Rectal smooth muscle tissue (tissue), 1 donor: ENCODE results near the gene RPL14.

Source experiments
- H3K27ac ChIP-seq: one replicate; pipeline ENCODE4 v1.7.0; 2013; ENCODE audit warnings: low read depth, low read length, inconsistent platforms
- H3K27me3 ChIP-seq: one replicate; pipeline ENCODE4 v1.7.0; 2013; ENCODE audit warnings: low read length; ENCODE audit not compliant: control insufficient read depth, insufficient read depth
- H3K36me3 ChIP-seq: one replicate; pipeline ENCODE4 v1.7.0; 2013; ENCODE audit warnings: low read length; ENCODE audit not compliant: control insufficient read depth, insufficient read depth
- H3K4me1 ChIP-seq: one replicate; pipeline ENCODE4 v1.7.0; 2013; ENCODE audit warnings: low read length; ENCODE audit not compliant: control insufficient read depth, insufficient read depth
- H3K4me3 ChIP-seq: one replicate; pipeline ENCODE4 v1.7.0; 2013; ENCODE audit warnings: low read length
- H3K9ac ChIP-seq: one replicate; pipeline ENCODE4 v1.7.0; 2013; ENCODE audit warnings: low read length

The RPL14 gene

DNA sequence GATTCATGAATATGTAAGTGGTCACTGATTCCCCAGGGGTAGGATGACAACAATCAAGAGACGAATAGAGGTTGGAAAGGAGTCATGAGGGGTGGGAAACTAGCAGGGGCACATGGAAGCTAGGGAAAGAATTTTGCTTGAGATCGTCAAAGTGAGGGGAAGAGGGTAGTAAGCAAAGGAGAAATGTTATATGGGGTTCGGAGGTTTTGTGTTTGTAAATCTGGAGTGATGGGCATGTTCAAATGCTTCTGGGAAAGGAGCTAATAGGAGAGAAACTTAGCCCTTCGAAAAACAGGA, 7.9 kb downstream of the RPL14 start:
- no peak overlapping the region for H3K27ac ChIP-seq
- H3K36me3 ChIP-seq, result no peaks in the 10 kb centered on the region
- no peak overlapping the region for H3K9ac ChIP-seq

DNA sequence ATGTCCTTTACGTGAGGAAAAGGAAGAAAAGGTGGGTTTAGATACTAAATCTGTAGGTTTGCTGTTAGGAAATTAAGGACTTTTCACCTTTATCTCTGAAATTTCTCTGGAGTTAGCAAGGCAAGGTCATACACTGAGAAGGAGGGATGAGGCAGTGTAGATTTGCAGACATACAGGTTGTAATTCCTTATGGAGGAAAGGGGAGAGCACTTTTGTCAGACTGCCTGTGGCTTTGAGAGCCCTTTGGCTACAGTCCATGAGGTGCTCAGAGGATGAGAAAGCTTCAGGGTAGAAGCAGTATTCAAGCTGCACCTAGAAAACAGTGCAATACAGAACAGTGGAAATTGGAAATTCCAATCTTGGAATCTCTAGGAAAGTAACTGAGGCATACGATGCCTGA, 8.3 kb downstream of the RPL14 start:
- H3K4me3 ChIP-seq, result no peak overlapping the region
- H3K4me1 ChIP-seq, result no peaks in the 10 kb centered on the region
- H3K9ac ChIP-seq, result no peak overlapping the region
- no peaks in the 10 kb centered on the region for H3K27me3 ChIP-seq
- no peaks in the 10 kb centered on the region for H3K36me3 ChIP-seq
- H3K27ac ChIP-seq, result no peak overlapping the region

More for the DNA sequence above, 7.9 kb downstream of the RPL14 start:
- Histone ChIP-seq H3K4me3 (no peak overlapping the region), H3K4me1 (no peaks in the 10 kb centered on the region), H3K27me3 (no peaks in the 10 kb centered on the region)

DNA sequence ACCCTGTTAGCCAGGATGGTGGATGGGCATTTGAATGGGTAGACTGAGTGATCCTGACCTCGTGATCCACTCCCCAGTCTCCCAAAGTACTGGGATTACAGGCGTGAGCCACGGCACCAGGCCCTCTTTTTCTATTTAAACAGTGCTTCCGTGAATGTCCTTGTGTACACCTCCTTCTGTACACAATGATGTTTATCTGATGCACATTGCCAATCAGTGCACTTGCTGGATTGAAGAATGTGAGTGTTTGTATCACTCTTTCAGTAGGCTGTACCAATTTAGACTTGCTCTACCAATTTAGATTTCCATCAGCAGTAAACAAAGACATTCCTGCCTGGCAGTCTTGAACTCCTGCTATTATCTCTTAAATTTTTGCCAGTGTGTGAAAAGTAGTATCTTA, 10.9 kb downstream of the RPL14 start:
- H3K27ac ChIP-seq, result no peak overlapping the region
- H3K36me3 ChIP-seq, result no peaks in the 10 kb centered on the region
- no peak overlapping the region for H3K4me3 ChIP-seq
- no peaks in the 10 kb centered on the region for H3K4me1 ChIP-seq
- no peaks in the 10 kb centered on the region for H3K27me3 ChIP-seq
- H3K9ac ChIP-seq, result no peak overlapping the region

DNA sequence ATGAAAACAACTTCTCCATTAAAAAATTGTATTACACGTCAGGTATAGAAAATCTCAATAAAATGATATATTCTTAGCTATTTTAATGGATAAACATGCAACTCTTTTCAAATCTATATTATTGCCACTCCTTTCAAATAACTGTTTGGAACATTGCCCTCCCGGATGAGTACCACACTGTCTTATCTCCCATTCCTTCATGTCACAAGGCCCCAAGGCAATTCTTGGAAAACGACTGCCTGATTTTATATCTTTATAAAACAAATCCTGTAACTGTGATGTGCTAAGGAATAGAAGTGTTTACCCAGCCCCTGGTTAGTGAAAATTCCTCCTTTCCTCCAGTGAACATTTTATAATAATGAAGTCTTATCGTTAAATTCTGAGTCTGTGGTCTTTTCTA, 13.6 kb downstream of the RPL14 start:
- Histone ChIP-seq H3K36me3 (no peaks in the 10 kb centered on the region), H3K4me1 (no peaks in the 10 kb centered on the region), H3K27ac (no peak overlapping the region), H3K4me3 (no peak overlapping the region), H3K27me3 (no peaks in the 10 kb centered on the region), H3K9ac (no peak overlapping the region)

DNA sequence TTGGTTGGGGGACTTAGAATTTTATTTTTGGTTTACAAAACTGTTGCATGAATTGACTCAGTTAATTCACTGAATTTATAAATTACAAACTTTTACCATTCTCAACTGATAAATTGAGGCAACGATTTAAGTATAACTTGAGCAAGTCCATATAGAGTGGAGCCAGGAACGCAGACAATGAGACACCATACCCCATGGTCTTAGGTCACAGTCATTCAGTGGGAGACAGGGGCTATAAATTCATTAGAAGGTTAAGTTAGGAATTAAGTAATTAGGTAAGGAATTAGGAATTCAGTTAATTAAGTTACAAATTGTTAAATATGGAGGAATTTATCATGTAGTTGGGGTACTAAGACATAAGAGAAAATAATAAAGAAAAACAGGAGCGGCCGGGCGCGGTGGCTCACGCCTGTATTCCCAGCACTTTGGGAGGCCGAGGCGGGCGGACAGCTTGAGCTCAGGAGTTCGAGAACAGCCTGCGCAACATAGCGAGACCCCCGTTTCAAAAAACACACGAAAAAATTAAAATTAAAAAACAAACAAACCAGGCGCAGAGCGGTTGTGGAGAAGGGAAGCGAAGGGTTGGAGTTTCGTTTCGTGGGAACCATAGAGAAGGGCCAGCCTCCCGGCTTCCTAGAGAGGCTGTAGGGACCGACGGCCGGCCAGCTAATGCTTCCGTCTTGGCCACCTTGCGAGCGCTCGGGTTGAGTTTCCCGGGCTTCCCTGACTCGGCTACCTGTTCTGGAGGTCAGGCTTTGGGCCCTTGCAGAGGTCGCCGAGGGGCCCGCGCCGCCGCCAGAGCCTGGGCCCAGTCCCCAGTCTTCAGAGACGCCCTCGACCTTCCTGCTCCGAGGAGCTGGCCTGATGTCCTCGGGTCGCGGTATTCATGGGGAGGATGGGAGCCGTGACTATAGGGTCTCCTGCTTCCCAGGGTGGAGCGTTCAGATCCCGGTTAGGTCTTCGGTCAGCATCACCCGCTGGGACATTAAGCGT, 19.6 kb downstream of the RPL14 start, which contains the start of gene ZNF619:
ZNF619 (plus strand) TSS at position 645 of the 993 bp plus-strand sequence. CDS start 858 bp downstream, outside the sequence.
- H3K27ac ChIP-seq, result peak within 1 kb of the TSS; percentile 38
- H3K4me3 ChIP-seq, result peak within 1 kb of the TSS; percentile 97
- peaks cover 7% of the 10 kb centered on the region for H3K36me3 ChIP-seq
- peak within 1 kb of the TSS; percentile 19 for H3K9ac ChIP-seq
- H3K4me1 ChIP-seq, result peaks cover 5% of the 10 kb centered on the region
- no peaks in the 10 kb centered on the region for H3K27me3 ChIP-seq

DNA sequence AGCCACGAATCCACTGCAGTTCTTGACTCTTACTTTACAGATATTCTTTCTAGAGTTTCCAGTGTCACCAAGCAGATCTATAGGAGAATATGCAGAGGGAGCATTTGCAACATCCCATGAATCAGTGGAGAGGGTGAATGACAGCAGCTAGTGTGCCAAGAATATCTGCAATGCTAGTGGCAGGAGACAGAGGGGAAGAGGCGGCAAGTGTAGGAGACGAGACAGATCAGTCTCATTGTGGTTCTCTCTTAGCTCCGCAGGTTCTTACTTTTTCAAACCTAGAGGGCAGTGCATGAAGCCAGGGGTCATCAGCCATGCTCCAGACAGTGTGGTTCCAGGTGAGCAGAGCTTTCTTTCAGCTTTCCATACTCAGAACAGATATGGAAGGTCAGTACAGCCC, 20.5 kb downstream of the RPL14 start:
- peaks cover 8% of the 10 kb centered on the region for H3K36me3 ChIP-seq
- no peak overlapping the region for H3K27ac ChIP-seq

DNA sequence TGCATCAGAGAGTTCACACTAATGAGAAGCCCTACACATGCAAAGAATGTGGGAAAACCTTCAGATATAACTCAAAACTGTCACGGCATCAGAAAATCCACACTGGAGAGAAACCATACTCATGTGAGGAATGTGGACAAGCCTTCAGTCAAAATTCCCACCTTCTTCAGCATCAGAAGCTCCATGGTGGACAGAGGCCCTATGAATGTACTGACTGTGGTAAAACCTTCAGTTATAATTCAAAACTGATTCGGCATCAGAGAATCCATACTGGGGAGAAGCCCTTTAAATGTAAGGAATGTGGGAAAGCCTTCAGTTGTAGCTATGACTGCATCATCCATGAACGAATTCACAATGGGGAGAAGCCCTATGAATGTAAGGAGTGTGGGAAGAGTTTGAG, 30.0 kb downstream of the RPL14 start:
- no peaks in the 10 kb centered on the region for H3K27me3 ChIP-seq
- H3K9ac ChIP-seq, result no peak overlapping the region
- H3K4me3 ChIP-seq, result no peak overlapping the region
- no peak overlapping the region for H3K27ac ChIP-seq
- H3K36me3 ChIP-seq, result peaks cover 22% of the 10 kb centered on the region
- H3K4me1 ChIP-seq, result no peaks in the 10 kb centered on the region

More for the DNA sequence above, 20.5 kb downstream of the RPL14 start:
- Histone ChIP-seq H3K4me3 (peak overlapping the region; percentile 97), H3K9ac (peak overlapping the region; percentile 19), H3K4me1 (peaks cover 5% of the 10 kb centered on the region), H3K27me3 (no peaks in the 10 kb centered on the region)

DNA sequence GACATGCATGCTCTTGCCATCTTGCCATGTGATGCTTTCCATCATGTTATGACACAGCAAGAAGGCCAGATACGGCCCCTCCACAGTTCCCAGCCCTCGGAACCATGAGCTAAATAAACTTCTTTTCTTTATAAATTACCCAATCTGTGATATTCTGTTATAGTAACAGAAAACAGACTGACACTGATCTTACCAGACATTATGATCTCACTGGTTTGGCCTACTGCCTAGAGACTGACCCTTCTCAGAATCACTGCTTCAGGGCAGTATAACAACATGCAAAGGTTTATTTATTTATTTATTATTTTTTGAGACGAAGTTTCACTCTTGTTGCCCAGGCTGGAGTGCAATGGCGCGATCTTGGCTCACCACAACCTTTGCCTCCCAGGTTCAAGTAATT, 33.8 kb downstream of the RPL14 start:
- H3K27me3 ChIP-seq, result no peaks in the 10 kb centered on the region
- H3K36me3 ChIP-seq, result peaks cover 16% of the 10 kb centered on the region
- H3K4me1 ChIP-seq, result no peaks in the 10 kb centered on the region
- H3K27ac ChIP-seq, result no peak overlapping the region
- H3K9ac ChIP-seq, result no peak overlapping the region
- H3K4me3 ChIP-seq, result no peak overlapping the region

DNA sequence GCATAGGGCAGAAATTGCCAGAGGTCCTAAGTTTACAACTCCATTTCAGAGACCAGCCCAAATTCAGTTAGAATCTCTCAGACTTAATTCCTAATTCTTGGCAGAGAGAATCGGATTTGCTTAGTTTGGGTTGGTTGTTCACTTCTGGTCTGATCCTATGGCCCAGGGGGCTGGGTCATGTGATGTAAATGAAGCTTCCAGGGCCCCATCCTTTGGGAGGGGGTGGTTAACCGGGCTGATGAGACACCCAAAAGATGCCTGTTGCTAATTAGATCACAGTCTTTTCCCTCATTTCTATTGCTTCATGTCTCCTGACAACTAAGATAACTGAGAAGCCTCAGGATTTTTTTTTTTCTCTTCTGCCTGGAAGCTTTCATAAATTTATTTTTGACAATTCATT, 37.6 kb downstream of the RPL14 start:
- Histone ChIP-seq H3K9ac (no peak overlapping the region), H3K36me3 (no peaks in the 10 kb centered on the region), H3K27me3 (no peaks in the 10 kb centered on the region), H3K4me1 (no peaks in the 10 kb centered on the region), H3K27ac (no peak overlapping the region), H3K4me3 (no peak overlapping the region)

DNA sequence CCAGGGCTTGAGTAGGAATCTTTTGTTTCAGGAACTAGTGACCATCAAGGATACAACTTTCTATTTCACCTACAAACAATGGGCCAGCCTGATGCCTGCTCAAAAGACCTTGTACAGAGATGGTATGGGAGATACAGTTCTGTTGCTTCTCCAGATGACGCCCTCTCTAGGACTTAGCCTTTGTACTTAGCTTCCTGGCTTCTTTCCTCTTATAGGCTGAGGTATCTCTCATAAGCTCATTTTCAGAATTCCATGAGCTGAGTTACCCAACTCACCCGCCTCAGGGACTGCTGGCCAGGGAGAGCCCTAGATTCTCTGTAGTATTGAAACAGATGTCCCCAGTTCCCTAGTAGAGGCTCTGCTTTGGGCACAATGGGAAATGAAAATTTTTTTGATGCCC, 40.1 kb downstream of the RPL14 start:
- Histone ChIP-seq H3K27ac (no peak overlapping the region), H3K4me3 (no peak overlapping the region), H3K9ac (no peak overlapping the region), H3K4me1 (no peaks in the 10 kb centered on the region), H3K36me3 (no peaks in the 10 kb centered on the region), H3K27me3 (no peaks in the 10 kb centered on the region)

DNA sequence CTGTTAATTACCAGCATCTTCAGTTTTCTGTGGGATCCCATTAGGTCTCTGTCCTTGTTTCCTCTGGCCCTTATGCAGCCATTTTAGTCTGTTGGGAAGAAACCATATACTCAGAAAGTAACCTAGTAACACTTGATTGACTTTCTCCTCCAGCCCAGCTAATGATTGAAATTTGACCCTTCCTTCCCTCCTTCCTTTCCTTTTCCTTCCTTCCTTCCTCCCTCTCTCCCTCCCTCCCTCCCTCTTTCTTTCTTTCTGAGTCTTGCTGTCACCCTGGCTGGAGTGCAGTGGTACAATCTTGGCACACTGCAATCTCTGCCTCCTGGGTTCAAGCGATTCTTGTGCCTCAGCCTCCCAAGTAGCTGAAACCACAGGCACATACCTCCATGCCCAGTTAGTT, 42.8 kb downstream of the RPL14 start:
- Histone ChIP-seq H3K27me3 (no peaks in the 10 kb centered on the region), H3K27ac (no peak overlapping the region), H3K36me3 (no peaks in the 10 kb centered on the region), H3K4me3 (no peak overlapping the region), H3K4me1 (no peaks in the 10 kb centered on the region), H3K9ac (no peak overlapping the region)

DNA sequence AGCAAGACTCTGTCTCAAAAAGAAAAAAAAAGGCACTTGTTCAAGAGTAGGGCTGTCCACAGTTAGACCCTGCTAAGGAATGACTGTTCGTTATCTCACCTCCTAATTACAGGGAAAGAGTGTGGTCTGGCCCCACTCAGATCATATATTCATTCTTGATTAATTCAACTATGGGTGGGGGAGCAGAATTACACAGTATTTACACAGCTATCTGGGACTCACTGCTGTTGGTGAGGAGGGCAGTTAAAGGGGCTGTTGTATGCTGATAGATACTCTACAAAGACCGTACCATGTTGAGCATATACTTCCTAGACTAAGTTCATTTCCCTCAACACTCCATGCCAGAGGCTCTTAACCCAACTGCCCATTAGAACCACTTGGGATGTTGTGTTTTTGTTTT, 44.9 kb downstream of the RPL14 start:
- Histone ChIP-seq H3K27me3 (no peaks in the 10 kb centered on the region), H3K9ac (no peak overlapping the region), H3K27ac (no peak overlapping the region), H3K4me3 (no peak overlapping the region), H3K36me3 (no peaks in the 10 kb centered on the region), H3K4me1 (no peaks in the 10 kb centered on the region)
